HepG2 (cell line): ENCODE results near the gene SLC2A6. TPM values are rescaled to one million over a fixed set of nuclear protein-coding genes. Genes with fewer than 3 reads are reported as not detected.

Experiments
- ATAC-seq: fragments of 200-7000 bp; cut with Tn5 transposase; 3 replicates; pipeline ENCODE4 v1.9.1; 2020; ENCODE audit warnings: mild to moderate bottlenecking, moderate library complexity
- BruUV-seq: library from RNA; stranded (reverse); fragments of 400-500 nt; replicated peaks from 2 replicates; lab custom pipeline; 2021; lab: Mats Ljungman, UMichigan
- CTCF ChIA-PET: fragments of 300-600 bp; formaldehyde crosslinking; extraction: SDS; loops from one replicate; lab custom pipeline; 2021; ENCODE audit warnings: low total read pairs, inconsistent platforms, low intra/inter-chr PET ratio; lab: Yijun Ruan, JAX
- POLR2A ChIA-PET: fragments of 350-600 bp; sonication (Branson Sonifier 250); formaldehyde crosslinking; loops from one replicate; lab custom pipeline; 2020; ENCODE audit warnings: antibody characterized with exemption, inconsistent platforms; lab: Yijun Ruan, JAX
- DNase-seq: peaks from one replicate; pipeline ENCODE4 v3.0.0-alpha.2; 2015; ENCODE audit warnings: low spot score
- FAIRE-seq: peaks from 3 replicates; lab custom pipeline; 2011; peaks lifted over from hg19 to GRCh38; lab: Jason Lieb, UNC
- H2AFZ ChIP-seq: one replicate; pipeline ENCODE4 v1.6.1; 2011; ENCODE audit warnings: low read length, inconsistent platforms
- H3K27ac ChIP-seq: fragments of 300-600 bp; 3 replicates; pipeline ENCODE4 v1.8.0; 2011; ENCODE audit warnings: mixed run types, mild to moderate bottlenecking, mixed read lengths, low read length, inconsistent platforms; ENCODE audit not compliant: insufficient read depth; ENCODE audit errors: extremely low read length
- H3K27me3 ChIP-seq, 2 experiments: fragments of 200-600 bp in 1 of 2; 2 replicates in 1 of 2; 3 replicates in 1 of 2; pipeline versions ENCODE4 v1.6.0 to v1.8.0; 2011; ENCODE audit warnings: low read length in 2 of 2, mild to moderate bottlenecking in 2 of 2, moderate library complexity in 2 of 2, inconsistent platforms in 1 of 2; ENCODE audit not compliant: insufficient read depth in 2 of 2, control insufficient read depth in 1 of 2
- H3K36me3 ChIP-seq, 2 experiments: fragments of 200-600 bp in 1 of 2; replicated peaks in 1 of 2; 2 replicates in 1 of 2; 3 replicates in 1 of 2; pipeline versions ENCODE4 v1.5.1 to v1.8.0; 2011; ENCODE audit warnings: low read length in 2 of 2, inconsistent platforms in 1 of 2; ENCODE audit not compliant: insufficient read depth in 2 of 2, control insufficient read depth in 1 of 2
- H3K4me1 ChIP-seq: 2 replicates; pipeline ENCODE4 v1.5.1; 2012; ENCODE audit warnings: low read length, inconsistent platforms; ENCODE audit not compliant: insufficient read depth
- H3K4me2 ChIP-seq: 2 replicates; pipeline ENCODE4 v1.6.0; 2011; ENCODE audit warnings: low read depth, low read length, inconsistent platforms
- H3K4me3 ChIP-seq, 3 experiments: fragments of 200-600 bp in 1 of 3; sonication (generic), shearing (Covaris generic) in 1 of 3; replicated peaks in 1 of 3; 2 replicates each; pipeline ENCODE4 v1.5.1; 2011 to 2016; ENCODE audit warnings: low read length in 3 of 3, inconsistent platforms in 2 of 3, low read depth in 2 of 3, mild to moderate bottlenecking in 2 of 3, control low read depth in 1 of 3, mixed read lengths in 1 of 3; ENCODE audit not compliant: insufficient read depth in 1 of 3
- H3K79me2 ChIP-seq: one replicate; pipeline ENCODE4 v1.6.1; 2011; ENCODE audit warnings: low read length, inconsistent platforms; ENCODE audit not compliant: insufficient read depth
- H3K9ac ChIP-seq: 2 replicates; pipeline ENCODE4 v1.6.0; 2011; ENCODE audit warnings: mild to moderate bottlenecking, low read depth, low read length, inconsistent platforms; ENCODE audit not compliant: insufficient read depth
- H3K9me3 ChIP-seq: 2 replicates; pipeline ENCODE4 v1.5.1; 2012; ENCODE audit warnings: mild to moderate bottlenecking, low read length
- H4K20me1 ChIP-seq: 2 replicates; pipeline ENCODE4 v1.6.0; 2011; ENCODE audit warnings: inconsistent platforms, mild to moderate bottlenecking, low read length, moderate library complexity; ENCODE audit not compliant: insufficient read depth
- ETV6 ChIP-seq: sonication (generic); formaldehyde crosslinking; conservative IDR thresholded peaks from 2 replicates; pipeline ENCODE4 v1.4.0; 2020; ENCODE audit warnings: missing genetic modification reagents
- HDAC6 ChIP-seq: fragments of 200-600 bp; sonication (generic); IDR thresholded peaks from 2 replicates; pipeline ENCODE4 v1.7.0; 2017; ENCODE audit warnings: mild to moderate bottlenecking, antibody characterized with exemption, low read length, low read depth
- HNRNPH1 ChIP-seq: fragments of 200-400 bp; formaldehyde crosslinking; optimal IDR thresholded peaks from 2 replicates; pipeline ENCODE3; 2017; ENCODE audit warnings: mild to moderate bottlenecking, low read depth, low read length
- ZNF138 ChIP-seq: sonication (generic); formaldehyde crosslinking; IDR thresholded peaks from 2 replicates; pipeline ENCODE4 v1.5.0; 2020; ENCODE audit warnings: mild to moderate bottlenecking, low read depth, missing genetic modification reagents
- ZNF337 ChIP-seq: sonication (generic); formaldehyde crosslinking; IDR thresholded peaks from 2 replicates; pipeline ENCODE4 v1.5.1; 2020; ENCODE audit warnings: missing genetic modification reagents, low read depth, mild to moderate bottlenecking, borderline replicate concordance
- WGBS: methylation state at CpG from one replicate; pipeline ENCODE4 v1.1.6; 2017; ENCODE audit warnings: low lambda C conversion rate; 5-methylcytosine and 5-hydroxymethylcytosine counted together
- in situ Hi-C: cut with HindIII; loops from 2 replicates; pipeline ENCODE4 v1.10.0; 2017; ENCODE audit warnings: low pct_unique_long_range_greater_than_20kb; ENCODE audit not compliant: extremely low pct_ligation_motif_present
- intact Hi-C: fragments of 100-400 bp; cut with micrococcal nuclease; formaldehyde crosslinking; loops from one replicate; pipeline ENCODE4 v1.10.0; 2022; ENCODE audit not compliant: unreplicated experiment
- polyA plus RNA-seq, 8 experiments: library from polyadenylated mRNA; depleted of rRNA in 3 of 8; stranded (reverse) in 7 of 8; unstranded in 1 of 8; fragments of >200 nt; fragmentation: Illumina TruSeq in 4 of 8; extraction: Trizol in 4 of 8; gene quantifications; 2 replicates each; pipeline versions ENCODE4 v1.2.1 to v1.2.3, GENCODE V29; 2011 to 2016; ENCODE audit warnings: low read depth in 4 of 8, missing spikeins in 1 of 8, mixed read lengths in 1 of 8; ENCODE audit not compliant: insufficient read depth in 1 of 8
- total RNA-seq, 5 experiments: library from RNA; depleted of rRNA; stranded (reverse); fragments of >200 nt; fragmentation: Illumina TruSeq; extraction: Trizol; gene quantifications; 2 replicates each; pipeline ENCODE4 v1.2.3, GENCODE V29; 2016; ENCODE audit warnings: low read depth in 1 of 5
- TF ChIP-seq, protein P1 (sequence below): sonication (generic); formaldehyde crosslinking; IDR thresholded peaks from 2 replicates; pipeline ENCODE4 v1.5.0; 2020; ENCODE audit warnings: mild to moderate bottlenecking, missing genetic modification reagents, borderline replicate concordance
- TF ChIP-seq, protein P2 (sequence below): fragments of 450-650 bp; IDR thresholded peaks from 2 replicates; pipeline ENCODE4 v1.6.1; 2017
- TF ChIP-seq, protein P3 (sequence below): sonication (generic); formaldehyde crosslinking; IDR thresholded peaks from 2 replicates; pipeline ENCODE4 v1.4.0; 2020; ENCODE audit warnings: missing genetic modification reagents
- TF ChIP-seq, protein P4 (sequence below): sonication (generic); formaldehyde crosslinking; IDR thresholded peaks from 2 replicates; pipeline ENCODE4 v1.5.0; 2020; ENCODE audit warnings: missing genetic modification reagents

Gene SLC2A6
- total and polyA plus RNA-seq, 2 of the 13 experiments (the other 11 are each of a cell fraction or from before 2014, with no cell fraction given) = 4.1 to 15.0 TPM

DNA sequence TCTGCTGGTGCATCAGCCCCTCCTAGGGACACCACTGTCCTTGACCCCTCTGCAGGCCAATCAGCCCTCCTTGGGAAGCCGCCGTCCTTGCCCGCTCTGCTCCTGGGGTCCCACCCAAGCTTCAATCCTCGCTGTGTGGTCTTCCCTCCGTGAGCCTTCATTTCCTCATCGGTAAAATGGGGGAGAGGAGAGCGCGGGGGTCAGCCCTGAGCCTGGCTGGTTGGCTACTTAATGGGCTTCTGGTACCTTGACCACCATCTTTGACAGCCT is 12.7 kb upstream of the SLC2A6 start:
- H3K4me3 ChIP-seq = no peak overlapping the region
- DNase-seq (no peak), FAIRE-seq (no peak), ATAC-seq (no peak)
- WGBS = 60% methylated on average over 5 of the region's 8 CpGs
- H3K4me2 ChIP-seq = no peak overlapping the region
- TF ChIP-seq, protein P1, sequence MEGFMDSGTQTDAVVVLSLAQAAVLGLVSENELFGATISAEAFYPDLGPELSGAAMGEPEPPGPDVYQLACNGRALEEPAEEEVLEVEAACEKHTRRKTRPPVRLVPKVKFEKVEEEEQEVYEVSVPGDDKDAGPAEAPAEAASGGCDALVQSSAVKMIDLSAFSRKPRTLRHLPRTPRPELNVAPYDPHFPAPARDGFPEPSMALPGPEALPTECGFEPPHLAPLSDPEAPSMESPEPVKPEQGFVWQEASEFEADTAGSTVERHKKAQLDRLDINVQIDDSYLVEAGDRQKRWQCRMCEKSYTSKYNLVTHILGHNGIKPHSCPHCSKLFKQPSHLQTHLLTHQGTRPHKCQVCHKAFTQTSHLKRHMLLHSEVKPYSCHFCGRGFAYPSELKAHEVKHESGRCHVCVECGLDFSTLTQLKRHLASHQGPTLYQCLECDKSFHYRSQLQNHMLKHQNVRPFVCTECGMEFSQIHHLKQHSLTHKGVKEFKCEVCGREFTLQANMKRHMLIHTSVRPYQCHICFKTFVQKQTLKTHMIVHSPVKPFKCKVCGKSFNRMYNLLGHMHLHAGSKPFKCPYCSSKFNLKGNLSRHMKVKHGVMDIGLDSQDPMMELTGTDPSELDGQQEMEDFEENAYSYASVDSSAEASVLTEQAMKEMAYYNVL (CRISPR knock-in tag) = no peak
- TF ChIP-seq ZNF337 (CRISPR knock-in tag) = no peak
- TF ChIP-seq, protein P2, sequence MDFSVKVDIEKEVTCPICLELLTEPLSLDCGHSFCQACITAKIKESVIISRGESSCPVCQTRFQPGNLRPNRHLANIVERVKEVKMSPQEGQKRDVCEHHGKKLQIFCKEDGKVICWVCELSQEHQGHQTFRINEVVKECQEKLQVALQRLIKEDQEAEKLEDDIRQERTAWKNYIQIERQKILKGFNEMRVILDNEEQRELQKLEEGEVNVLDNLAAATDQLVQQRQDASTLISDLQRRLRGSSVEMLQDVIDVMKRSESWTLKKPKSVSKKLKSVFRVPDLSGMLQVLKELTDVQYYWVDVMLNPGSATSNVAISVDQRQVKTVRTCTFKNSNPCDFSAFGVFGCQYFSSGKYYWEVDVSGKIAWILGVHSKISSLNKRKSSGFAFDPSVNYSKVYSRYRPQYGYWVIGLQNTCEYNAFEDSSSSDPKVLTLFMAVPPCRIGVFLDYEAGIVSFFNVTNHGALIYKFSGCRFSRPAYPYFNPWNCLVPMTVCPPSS = no peak
- TF ChIP-seq ZNF138 (CRISPR knock-in tag) = no peak
- no peak for TF ChIP-seq HDAC6
- TF ChIP-seq, protein P3, sequence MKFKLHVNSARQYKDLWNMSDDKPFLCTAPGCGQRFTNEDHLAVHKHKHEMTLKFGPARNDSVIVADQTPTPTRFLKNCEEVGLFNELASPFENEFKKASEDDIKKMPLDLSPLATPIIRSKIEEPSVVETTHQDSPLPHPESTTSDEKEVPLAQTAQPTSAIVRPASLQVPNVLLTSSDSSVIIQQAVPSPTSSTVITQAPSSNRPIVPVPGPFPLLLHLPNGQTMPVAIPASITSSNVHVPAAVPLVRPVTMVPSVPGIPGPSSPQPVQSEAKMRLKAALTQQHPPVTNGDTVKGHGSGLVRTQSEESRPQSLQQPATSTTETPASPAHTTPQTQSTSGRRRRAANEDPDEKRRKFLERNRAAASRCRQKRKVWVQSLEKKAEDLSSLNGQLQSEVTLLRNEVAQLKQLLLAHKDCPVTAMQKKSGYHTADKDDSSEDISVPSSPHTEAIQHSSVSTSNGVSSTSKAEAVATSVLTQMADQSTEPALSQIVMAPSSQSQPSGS = no peak
- TF ChIP-seq, protein P4, sequence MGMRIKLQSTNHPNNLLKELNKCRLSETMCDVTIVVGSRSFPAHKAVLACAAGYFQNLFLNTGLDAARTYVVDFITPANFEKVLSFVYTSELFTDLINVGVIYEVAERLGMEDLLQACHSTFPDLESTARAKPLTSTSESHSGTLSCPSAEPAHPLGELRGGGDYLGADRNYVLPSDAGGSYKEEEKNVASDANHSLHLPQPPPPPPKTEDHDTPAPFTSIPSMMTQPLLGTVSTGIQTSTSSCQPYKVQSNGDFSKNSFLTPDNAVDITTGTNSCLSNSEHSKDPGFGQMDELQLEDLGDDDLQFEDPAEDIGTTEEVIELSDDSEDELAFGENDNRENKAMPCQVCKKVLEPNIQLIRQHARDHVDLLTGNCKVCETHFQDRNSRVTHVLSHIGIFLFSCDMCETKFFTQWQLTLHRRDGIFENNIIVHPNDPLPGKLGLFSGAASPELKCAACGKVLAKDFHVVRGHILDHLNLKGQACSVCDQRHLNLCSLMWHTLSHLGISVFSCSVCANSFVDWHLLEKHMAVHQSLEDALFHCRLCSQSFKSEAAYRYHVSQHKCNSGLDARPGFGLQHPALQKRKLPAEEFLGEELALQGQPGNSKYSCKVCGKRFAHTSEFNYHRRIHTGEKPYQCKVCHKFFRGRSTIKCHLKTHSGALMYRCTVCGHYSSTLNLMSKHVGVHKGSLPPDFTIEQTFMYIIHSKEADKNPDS (CRISPR knock-in tag) = no peak
- TF ChIP-seq ETV6 (CRISPR knock-in tag) = no peak
- TF ChIP-seq HNRNPH1 = no peak
- intact Hi-C loops = no loop called here
- POLR2A ChIA-PET = no interaction called here
- no TSS peak for BruUV-seq
- H3K27me3 ChIP-seq = peaks cover 14 to 74% of the 10 kb centered on the region in 2 experiments
- no peak overlapping the region for H3K27ac ChIP-seq
- no peak overlapping the region for H2AFZ ChIP-seq
- no peaks in the 10 kb centered on the region for H4K20me1 ChIP-seq
- in situ Hi-C loops = no loop called here
- H3K9me3 ChIP-seq = no peaks in the 10 kb centered on the region
- H3K79me2 ChIP-seq = no peaks in the 10 kb centered on the region
- CTCF ChIA-PET = no interaction called here
- H3K4me1 ChIP-seq = peaks cover 79% of the 10 kb centered on the region
- H3K9ac ChIP-seq = no peak overlapping the region
- H3K36me3 ChIP-seq = no peaks in the 10 kb centered on the region
